Glutamatergic neuron (in vitro differentiated cells): ENCODE results near the gene KCNMA1. TPM values are rescaled to one million over a fixed set of nuclear protein-coding genes. Genes with fewer than 3 reads are reported as not detected.

ENCODE experiments used
- DNase-seq: peaks from one replicate; pipeline ENCODE4 v3.0.0; 2022
- H3K27ac Mint-ChIP-seq: one replicate; pipeline ENCODE4 v1.8.0; 2020; ENCODE audit warnings: mild to moderate bottlenecking, mixed read lengths, inconsistent platforms; ENCODE audit not compliant: unreplicated experiment
- H3K27me3 Mint-ChIP-seq: one replicate; pipeline ENCODE4 v1.8.0; 2020; ENCODE audit warnings: mild to moderate bottlenecking, moderate library complexity, mixed read lengths, inconsistent platforms; ENCODE audit not compliant: unreplicated experiment
- H3K36me3 Mint-ChIP-seq: one replicate; pipeline ENCODE4 v1.8.0; 2020; ENCODE audit warnings: mild to moderate bottlenecking, mixed read lengths, inconsistent platforms; ENCODE audit not compliant: unreplicated experiment
- H3K4me1 Mint-ChIP-seq: one replicate; pipeline ENCODE4 v1.8.0; 2020; ENCODE audit warnings: mild to moderate bottlenecking, low read depth, mixed read lengths, inconsistent platforms; ENCODE audit not compliant: unreplicated experiment
- H3K4me3 Mint-ChIP-seq: one replicate; pipeline ENCODE4 v1.8.0; 2020; ENCODE audit warnings: mild to moderate bottlenecking, mixed read lengths, inconsistent platforms; ENCODE audit not compliant: unreplicated experiment
- H3K9me3 Mint-ChIP-seq: one replicate; pipeline ENCODE4 v1.8.0; 2020; ENCODE audit warnings: mild to moderate bottlenecking, moderate library complexity, mixed read lengths, inconsistent platforms; ENCODE audit not compliant: unreplicated experiment
- total RNA-seq: library from RNA; stranded (reverse); fragmentation: NEBNext Ultra II Directional; extraction: Animal tissue kit (Norgen Biotek cat#: 25700); gene quantifications from one replicate; pipeline ENCODE4 v1.2.1, GENCODE V29; 2021; ENCODE audit not compliant: unreplicated experiment
- TF ChIP-seq, protein P1 (sequence below): fragments of 200-600 bp; sonication (generic); IDR thresholded peaks from one replicate; pipeline ENCODE4 v1.5.0; 2021; ENCODE audit not compliant: partially characterized antibody, unreplicated experiment

The KCNMA1 gene
- total RNA-seq, 1 donor from 2014 or later, result 3.2 TPM

DNA sequence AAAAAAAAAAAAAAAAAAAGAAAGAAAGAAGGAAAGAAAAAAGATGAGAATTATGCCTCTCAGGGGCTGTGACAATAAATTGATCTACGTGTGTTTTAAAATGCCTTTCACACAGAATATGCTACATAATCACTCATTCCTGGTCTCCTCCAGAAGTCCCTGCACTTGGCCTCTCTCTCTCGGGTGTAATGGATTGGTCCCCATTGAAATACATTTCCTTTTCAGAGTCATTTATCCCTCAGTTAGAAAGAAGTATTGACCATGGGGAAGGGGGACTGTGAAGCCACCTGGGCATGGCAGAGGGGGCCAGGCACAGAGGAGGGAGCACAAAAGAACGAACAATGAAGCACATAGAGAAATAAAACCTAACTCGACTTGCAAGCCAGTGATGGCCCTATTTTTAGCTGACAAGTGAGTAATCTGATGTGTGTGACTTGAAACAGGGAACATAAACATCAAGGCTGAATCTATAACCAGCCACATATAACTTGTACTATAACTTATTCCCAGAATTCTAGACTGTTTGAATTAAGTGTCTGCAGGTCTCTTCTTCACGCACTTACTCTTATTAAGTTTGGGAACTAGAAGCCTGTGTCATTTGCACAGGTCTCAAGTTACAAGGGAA lies 490.8 kb downstream of the KCNMA1 start:
- no peak overlapping the region for H3K4me3 Mint-ChIP-seq
- no peak for DNase-seq
- TF ChIP-seq, protein P1, sequence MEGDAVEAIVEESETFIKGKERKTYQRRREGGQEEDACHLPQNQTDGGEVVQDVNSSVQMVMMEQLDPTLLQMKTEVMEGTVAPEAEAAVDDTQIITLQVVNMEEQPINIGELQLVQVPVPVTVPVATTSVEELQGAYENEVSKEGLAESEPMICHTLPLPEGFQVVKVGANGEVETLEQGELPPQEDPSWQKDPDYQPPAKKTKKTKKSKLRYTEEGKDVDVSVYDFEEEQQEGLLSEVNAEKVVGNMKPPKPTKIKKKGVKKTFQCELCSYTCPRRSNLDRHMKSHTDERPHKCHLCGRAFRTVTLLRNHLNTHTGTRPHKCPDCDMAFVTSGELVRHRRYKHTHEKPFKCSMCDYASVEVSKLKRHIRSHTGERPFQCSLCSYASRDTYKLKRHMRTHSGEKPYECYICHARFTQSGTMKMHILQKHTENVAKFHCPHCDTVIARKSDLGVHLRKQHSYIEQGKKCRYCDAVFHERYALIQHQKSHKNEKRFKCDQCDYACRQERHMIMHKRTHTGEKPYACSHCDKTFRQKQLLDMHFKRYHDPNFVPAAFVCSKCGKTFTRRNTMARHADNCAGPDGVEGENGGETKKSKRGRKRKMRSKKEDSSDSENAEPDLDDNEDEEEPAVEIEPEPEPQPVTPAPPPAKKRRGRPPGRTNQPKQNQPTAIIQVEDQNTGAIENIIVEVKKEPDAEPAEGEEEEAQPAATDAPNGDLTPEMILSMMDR, result no peak
- H3K36me3 Mint-ChIP-seq, result no peaks in the 10 kb centered on the region
- no peak overlapping the region for H3K27ac Mint-ChIP-seq
- H3K4me1 Mint-ChIP-seq, result no peaks in the 10 kb centered on the region
- no peaks in the 10 kb centered on the region for H3K9me3 Mint-ChIP-seq
- peaks cover 2% of the 10 kb centered on the region for H3K27me3 Mint-ChIP-seq

DNA sequence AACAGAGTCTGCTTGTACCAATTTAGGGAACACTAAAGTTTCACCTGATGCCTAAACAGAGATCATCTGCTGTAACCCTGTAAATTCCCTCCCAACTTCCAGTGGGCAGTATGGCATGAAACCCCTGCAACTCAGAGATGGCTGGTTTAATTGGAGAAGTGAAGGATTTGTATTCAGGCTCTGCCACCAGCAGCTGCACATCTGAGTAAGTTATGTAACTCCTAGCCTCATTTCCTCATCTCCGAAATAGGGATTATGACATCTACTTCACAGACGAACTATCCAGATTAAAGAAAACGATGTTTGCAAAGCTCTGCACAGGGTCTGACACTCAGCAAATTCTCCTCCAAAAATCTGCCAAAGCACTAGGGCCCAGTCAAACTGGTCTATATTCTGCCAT lies 493.0 kb downstream of the KCNMA1 start:
- Mint-ChIP-seq H3K27me3 (peaks cover 2% of the 10 kb centered on the region), H3K36me3 (no peaks in the 10 kb centered on the region), H3K27ac (no peak overlapping the region), H3K9me3 (no peaks in the 10 kb centered on the region), H3K4me3 (no peak overlapping the region), H3K4me1 (no peaks in the 10 kb centered on the region)
- TF ChIP-seq, protein P1, result no peak
- DNase-seq, result no peak

DNA sequence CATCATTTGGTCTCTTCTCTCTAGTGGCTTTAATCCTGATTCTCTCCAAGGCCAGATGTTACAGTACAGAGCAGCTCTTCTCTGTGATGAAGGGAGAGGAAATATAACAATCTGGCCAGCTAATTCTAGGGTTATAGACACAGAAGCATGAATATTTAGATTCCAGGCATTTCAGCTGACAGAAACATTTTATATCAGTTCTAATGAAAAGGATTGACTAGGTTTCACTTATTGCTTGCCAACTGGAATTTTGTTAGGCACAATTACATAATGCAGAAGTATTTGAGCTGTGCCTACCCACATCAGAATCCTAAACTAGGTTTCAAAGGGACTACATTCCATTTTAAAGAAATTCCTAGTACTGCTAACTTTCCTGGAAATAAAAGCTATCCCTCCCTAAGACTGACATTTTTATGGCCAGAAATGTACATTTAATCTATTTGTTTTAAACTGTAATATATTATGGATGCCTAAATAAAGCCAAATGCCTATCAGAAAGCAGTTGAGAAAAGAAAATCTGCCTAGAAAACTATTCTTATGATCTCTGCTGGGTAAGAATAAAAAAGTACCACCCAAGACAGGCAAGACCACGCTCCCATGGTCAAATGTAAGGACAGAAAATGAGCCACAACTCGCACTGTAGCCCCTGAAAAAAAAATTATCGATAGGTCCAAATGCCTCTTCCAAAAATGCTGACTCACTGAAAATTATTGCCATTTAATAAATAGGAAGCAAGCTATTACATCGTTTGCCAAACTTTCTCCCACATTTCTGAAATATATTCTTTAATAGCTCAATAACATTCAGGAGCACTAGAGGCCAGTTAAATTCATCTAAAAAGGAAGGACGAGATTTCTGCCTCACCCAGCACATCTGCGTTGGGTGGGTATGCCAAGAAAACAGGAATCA lies 498.1 kb downstream of the KCNMA1 start:
- Mint-ChIP-seq H3K4me1 (no peaks in the 10 kb centered on the region), H3K9me3 (no peaks in the 10 kb centered on the region), H3K36me3 (no peaks in the 10 kb centered on the region), H3K27me3 (no peaks in the 10 kb centered on the region), H3K27ac (no peak overlapping the region), H3K4me3 (no peak overlapping the region)
- TF ChIP-seq, protein P1, result no peak
- no peak for DNase-seq

DNA sequence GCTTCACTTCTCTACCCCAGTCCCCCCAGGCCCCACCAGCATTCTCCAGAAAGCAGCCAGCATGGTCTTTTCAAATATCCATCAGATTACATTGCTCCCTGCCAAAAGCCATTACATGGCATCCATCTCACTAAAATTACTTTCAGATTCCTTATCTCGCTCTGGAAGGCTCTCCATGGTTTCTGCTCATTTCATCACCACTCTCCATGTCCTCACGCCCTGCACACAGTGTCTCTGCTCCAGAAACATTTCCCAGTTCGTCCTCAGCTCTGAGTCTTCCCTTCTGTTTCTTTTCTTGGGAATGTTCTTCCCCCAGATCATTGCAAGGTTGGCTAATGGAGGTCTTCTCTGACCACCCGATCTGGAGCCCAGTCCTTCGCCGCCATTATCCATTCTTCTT lies 499.1 kb downstream of the KCNMA1 start:
- H3K4me3 Mint-ChIP-seq, result no peak overlapping the region
- H3K9me3 Mint-ChIP-seq, result no peaks in the 10 kb centered on the region
- no peaks in the 10 kb centered on the region for H3K27me3 Mint-ChIP-seq
- no peak overlapping the region for H3K27ac Mint-ChIP-seq
- TF ChIP-seq, protein P1, result no peak
- no peaks in the 10 kb centered on the region for H3K4me1 Mint-ChIP-seq
- DNase-seq, result no peak
- H3K36me3 Mint-ChIP-seq, result no peaks in the 10 kb centered on the region

DNA sequence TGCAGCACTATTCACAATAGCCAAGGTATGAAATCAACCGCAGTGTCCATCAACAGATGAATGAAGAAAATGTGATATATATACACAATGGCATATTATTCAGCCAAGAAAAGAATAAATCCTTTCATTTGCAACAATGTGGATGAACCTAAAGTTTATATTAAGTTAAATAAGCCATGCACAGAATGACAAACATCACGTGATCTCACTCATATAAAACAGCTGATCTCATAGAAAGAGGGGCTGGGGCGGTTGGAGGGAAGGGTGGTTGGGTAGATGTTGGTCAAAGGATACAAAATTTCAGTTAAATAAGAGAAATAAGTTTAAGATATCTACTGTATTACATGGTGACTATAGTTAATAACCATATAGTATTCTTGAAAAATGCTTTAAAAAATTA lies 502.1 kb downstream of the KCNMA1 start:
- Mint-ChIP-seq H3K27ac (no peak overlapping the region), H3K9me3 (no peaks in the 10 kb centered on the region), H3K4me3 (no peak overlapping the region), H3K27me3 (no peaks in the 10 kb centered on the region), H3K36me3 (no peaks in the 10 kb centered on the region), H3K4me1 (no peaks in the 10 kb centered on the region)
- TF ChIP-seq, protein P1, result no peak
- no peak for DNase-seq
